GM12891 (cell line): ENCODE data around the gene URM1.

ENCODE experiments used
- PAX5 ChIP-seq: IDR thresholded peaks from 2 replicates; pipeline ENCODE4 v1.6.1; 2011; ENCODE audit warnings: low read length, moderate library complexity, mild to moderate bottlenecking; ENCODE audit not compliant: insufficient read depth, severe bottlenecking
- POLR2A ChIP-seq: IDR thresholded peaks from 2 replicates; pipeline ENCODE4 v1.6.1; 2011; ENCODE audit warnings: low read depth, low read length, control low read depth
- POLR2AphosphoS5 ChIP-seq: IDR thresholded peaks from 2 replicates; pipeline ENCODE4 v1.6.1; 2011; ENCODE audit warnings: low read depth, low read length, control low read depth
- TAF1 ChIP-seq: IDR thresholded peaks from 2 replicates; pipeline ENCODE4 v1.6.1; 2011; ENCODE audit warnings: low read depth, low read length, control low read depth

GRCh38 chr9:128383791-128384190, 12.6 kb downstream of the URM1 start:
- TF ChIP-seq POLR2A (no peak), POLR2AphosphoS5 (no peak), TAF1 (no peak), PAX5 (no peak)
